Activated CD4-positive, alpha-beta T cell treated with anti-CD3 and anti-CD28 coated beads for 24 hours (primary cell): ENCODE data around the gene DLX1.

ENCODE experiments used
- DNase-seq, 2 donors: peaks; one replicate each; pipeline ENCODE4 v3.0.0-alpha.2; 2020; ENCODE audit warnings: low read depth in 2 of 2

The DLX1 gene

GRCh38 chr2:172087207-172087779 lies 2.0 kb downstream of the DLX1 start:
- no peak for DNase-seq

- no peak for DNase-seq
Measured at GRCh38 chr2:172087780-172088244, 2.5 kb downstream of the DLX1 start.

GRCh38 chr2:172088245-172089004 lies 3.1 kb downstream of the DLX1 start:
- no peak for DNase-seq

- DNase-seq: no peak
Measured at GRCh38 chr2:172089005-172089504, 3.7 kb downstream of the DLX1 start.

GRCh38 chr2:172089633-172090032 lies 4.3 kb downstream of the DLX1 start:
- DNase-seq: no peak

- DNase-seq: no peak
Measured at GRCh38 chr2:172090044-172090961, 5.0 kb downstream of the DLX1 start.

- DNase-seq: no peak
Measured at GRCh38 chr2:172091000-172091641, 5.8 kb downstream of the DLX1 start.

- no peak for DNase-seq
Measured at GRCh38 chr2:172091761-172092566, 6.7 kb downstream of the DLX1 start.

GRCh38 chr2:172092716-172093415 lies 7.6 kb downstream of the DLX1 start:
- no peak for DNase-seq

GRCh38 chr2:172093416-172094293 lies 8.3 kb downstream of the DLX1 start:
- DNase-seq: no peak

- DNase-seq: no peak
Measured at GRCh38 chr2:172094294-172095145, 9.2 kb downstream of the DLX1 start.

GRCh38 chr2:172095146-172095904 lies 10.0 kb downstream of the DLX1 start:
- peak in 1 of 2 donors; percentile 38 for DNase-seq

- DNase-seq: no peak
Measured at GRCh38 chr2:172095905-172096625, 10.8 kb downstream of the DLX1 start.

GRCh38 chr2:172096626-172097547 lies 11.6 kb downstream of the DLX1 start:
- no peak for DNase-seq

- no peak for DNase-seq
Measured at GRCh38 chr2:172097557-172098131, 12.3 kb downstream of the DLX1 start.
